SK-N-MC (cell line): Measurements from ENCODE around the gene ITGB5.

Source experiments
- EZH2 ChIP-seq: fragments of 200-600 bp; sonication (generic); IDR thresholded peaks from one replicate; pipeline ENCODE4 v1.6.1; 2017; ENCODE audit warnings: antibody characterized with exemption
- FOXP2 ChIP-seq: optimal IDR thresholded peaks from 2 replicates; pipeline ENCODE3; 2011; ENCODE audit warnings: mild to moderate bottlenecking, moderate library complexity; ENCODE audit not compliant: insufficient read depth; ENCODE audit errors: extremely low read length, control extremely low read depth
- POLR2AphosphoS5 ChIP-seq: IDR thresholded peaks from 2 replicates; pipeline ENCODE4 v1.6.1; 2012; ENCODE audit warnings: mild to moderate bottlenecking, low read depth, low read length, borderline replicate concordance

DNA sequence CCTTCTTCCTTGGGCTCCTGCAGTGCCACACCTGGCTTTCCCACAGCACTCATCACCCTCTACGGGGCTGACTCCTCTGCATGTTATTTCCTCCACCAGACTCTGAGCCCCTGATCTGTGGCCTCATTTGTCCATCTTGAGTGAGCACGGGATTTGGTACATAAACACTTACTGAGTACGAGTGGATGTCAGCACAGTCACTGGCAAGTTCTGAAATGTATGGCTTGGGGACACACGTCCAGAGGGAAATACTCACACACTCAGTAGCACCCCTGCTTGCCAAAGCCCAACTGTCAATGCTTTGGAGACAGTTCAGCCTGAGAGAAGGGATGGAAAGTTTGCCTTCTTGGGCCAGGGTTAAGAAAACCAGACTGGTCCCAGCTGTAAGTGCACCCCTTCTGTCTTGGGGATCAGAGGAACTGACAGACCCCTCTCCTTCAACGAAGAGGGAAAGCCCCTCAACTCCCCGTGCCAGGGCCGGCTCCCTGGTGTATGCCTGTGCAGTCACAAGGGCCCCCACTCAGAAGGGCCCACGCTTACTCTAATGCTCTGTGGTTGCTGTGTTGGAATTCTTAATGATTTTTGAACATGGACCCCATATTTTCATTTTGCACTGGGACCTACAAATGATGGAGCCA lies 85.0 kb downstream of the ITGB5 start:
- TF ChIP-seq FOXP2 (no peak), POLR2AphosphoS5 (no peak), EZH2 (no peak)
